SK-N-SH treated with all-trans-retinoic acid at 6 μM for 48 hours (cell line): Measurements from ENCODE around the gene XYLB.

ENCODE experiments used
- ATAC-seq: fragments of 200-7000 bp; cut with Tn5 transposase; 3 replicates; pipeline ENCODE4 v1.9.1; 2020; ENCODE audit warnings: mild to moderate bottlenecking, moderate library complexity
- ARNTL ChIP-seq: fragments of 450-650 bp; formaldehyde crosslinking; IDR thresholded peaks from 2 replicates; pipeline ENCODE4 v1.5.0; 2020; ENCODE audit warnings: low read depth, mild to moderate bottlenecking, moderate library complexity, borderline replicate concordance
- BACH2 ChIP-seq: fragments of 250-450 bp; sonication (Bioruptor Pico); IDR thresholded peaks from 2 replicates; pipeline ENCODE4 v1.9.0; 2021; ENCODE audit warnings: mild to moderate bottlenecking, borderline replicate concordance
- CSDC2 ChIP-seq: fragments of 250-450 bp; sonication (Bioruptor Pico); IDR thresholded peaks from 2 replicates; pipeline ENCODE4 v1.5.0; 2020; ENCODE audit warnings: mild to moderate bottlenecking, moderate library complexity
- ESRRG ChIP-seq: fragments of 250-450 bp; sonication (Bioruptor Pico); IDR thresholded peaks from 2 replicates; pipeline ENCODE4 v1.6.1; 2021; ENCODE audit warnings: mild to moderate bottlenecking
- GLIS3 ChIP-seq: fragments of 250-450 bp; sonication (Bioruptor Pico); IDR thresholded peaks from 2 replicates; pipeline ENCODE4 v1.5.0; 2020; ENCODE audit warnings: mild to moderate bottlenecking, moderate library complexity
- ISL1 ChIP-seq: fragments of 250-450 bp; sonication (Bioruptor Pico); IDR thresholded peaks from 2 replicates; pipeline ENCODE4 v2.1.2; 2022; ENCODE audit warnings: mild to moderate bottlenecking, moderate library complexity
- OSR1 ChIP-seq: fragments of 250-450 bp; sonication (Bioruptor Pico); IDR thresholded peaks from 2 replicates; pipeline ENCODE4 v1.8.0; 2022; ENCODE audit warnings: moderate library complexity, mild to moderate bottlenecking, inconsistent platforms
- PPARA ChIP-seq: fragments of 250-450 bp; sonication (Bioruptor Pico); IDR thresholded peaks from 2 replicates; pipeline ENCODE4 v1.5.0; 2020; ENCODE audit warnings: mild to moderate bottlenecking, borderline replicate concordance
- SNAI2 ChIP-seq: fragments of 250-450 bp; sonication (Bioruptor Pico); IDR thresholded peaks from 2 replicates; pipeline ENCODE4 v1.5.0; 2020; ENCODE audit warnings: mild to moderate bottlenecking, moderate library complexity
- TCF4 ChIP-seq: fragments of 250-450 bp; sonication (Bioruptor Pico); IDR thresholded peaks from 2 replicates; pipeline ENCODE4 v1.8.0; 2021; ENCODE audit warnings: mild to moderate bottlenecking, moderate library complexity, borderline replicate concordance
- TOX ChIP-seq: fragments of 250-450 bp; sonication (Bioruptor Pico); IDR thresholded peaks from 2 replicates; pipeline ENCODE4 v1.8.0; 2021; ENCODE audit warnings: mild to moderate bottlenecking, moderate library complexity, borderline replicate concordance
- ZC3H10 ChIP-seq: fragments of 250-450 bp; sonication (Bioruptor Pico); IDR thresholded peaks from 2 replicates; pipeline ENCODE4 v1.5.1; 2021; ENCODE audit warnings: mild to moderate bottlenecking, moderate library complexity
- ZFP3 ChIP-seq: fragments of 250-450 bp; sonication (Bioruptor Pico); IDR thresholded peaks from 2 replicates; pipeline ENCODE4 v1.5.0; 2020; ENCODE audit warnings: mild to moderate bottlenecking, moderate library complexity
- ZFP30 ChIP-seq: fragments of 450-650 bp; formaldehyde crosslinking; IDR thresholded peaks from 2 replicates; pipeline ENCODE4 v1.5.0; 2022; ENCODE audit warnings: mild to moderate bottlenecking, moderate library complexity
- ZNF565 ChIP-seq: fragments of 450-650 bp; formaldehyde crosslinking; conservative IDR thresholded peaks from 2 replicates; pipeline ENCODE4 v1.5.0; 2020; ENCODE audit warnings: low read depth, mild to moderate bottlenecking, moderate library complexity
- ZNF70 ChIP-seq: fragments of 450-650 bp; formaldehyde crosslinking; IDR thresholded peaks from 2 replicates; pipeline ENCODE4 v1.5.0; 2020; ENCODE audit warnings: mild to moderate bottlenecking, moderate library complexity
- ZNF8 ChIP-seq: fragments of 450-650 bp; formaldehyde crosslinking; IDR thresholded peaks from 2 replicates; pipeline ENCODE4 v1.5.0; 2020; ENCODE audit warnings: mild to moderate bottlenecking, moderate library complexity
- TF ChIP-seq, protein P1 (sequence below): fragments of 250-450 bp; sonication (Bioruptor Pico); IDR thresholded peaks from 2 replicates; pipeline ENCODE4 v1.5.1; 2020; ENCODE audit warnings: low read depth, mild to moderate bottlenecking, moderate library complexity
- TF ChIP-seq, protein P2 (sequence below): fragments of 250-450 bp; sonication (Bioruptor Pico); IDR thresholded peaks from 2 replicates; pipeline ENCODE4 v1.8.0; 2021; ENCODE audit warnings: low read depth, mild to moderate bottlenecking, moderate library complexity, borderline replicate concordance
- TF ChIP-seq, protein P3 (sequence below): fragments of 250-450 bp; sonication (Bioruptor Pico); IDR thresholded peaks from 2 replicates; pipeline ENCODE4 v1.5.1; 2021; ENCODE audit warnings: mild to moderate bottlenecking, moderate library complexity
- TF ChIP-seq, protein P4 (sequence below): fragments of 250-450 bp; sonication (Bioruptor Pico); IDR thresholded peaks from 2 replicates; pipeline ENCODE4 v1.5.0; 2020; ENCODE audit warnings: mild to moderate bottlenecking, moderate library complexity
- TF ChIP-seq, protein P5 (sequence below): fragments of 250-450 bp; sonication (Bioruptor Pico); IDR thresholded peaks from 2 replicates; pipeline ENCODE4 v1.8.0; 2020; ENCODE audit warnings: mild to moderate bottlenecking, moderate library complexity, borderline replicate concordance

The XYLB gene

DNA sequence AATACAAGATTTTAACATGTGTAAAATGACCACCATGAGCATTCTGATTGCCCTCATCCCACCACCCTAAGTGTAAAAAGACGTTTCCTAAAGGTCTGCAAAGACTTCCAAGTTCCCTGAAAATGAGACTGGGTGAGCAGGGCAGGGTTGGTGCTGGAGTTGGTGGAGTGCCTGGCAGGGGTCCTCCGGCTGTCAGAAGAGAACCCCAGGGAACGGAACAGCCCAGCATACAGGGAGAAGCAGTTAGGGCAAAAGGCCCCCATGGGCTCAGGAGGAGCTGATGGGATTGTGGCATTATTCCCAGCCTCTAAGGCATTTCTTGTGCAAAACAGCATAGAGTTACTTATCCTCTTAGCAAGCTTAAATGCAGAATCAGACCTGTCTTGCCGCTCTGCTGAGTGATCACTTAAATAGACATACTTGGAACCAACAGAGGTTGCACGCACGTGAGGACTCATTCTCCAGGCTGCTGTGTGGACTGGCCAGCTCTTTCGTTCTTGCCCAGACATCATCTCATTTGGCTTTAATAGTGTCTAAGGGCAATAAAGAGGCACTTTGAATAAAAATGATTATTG is 36.0 kb downstream of the XYLB start:
- TF ChIP-seq ZNF70 (CRISPR knock-in tag) (no peak), ZFP30 (CRISPR knock-in tag) (no peak), TOX (CRISPR knock-in tag) (no peak), ZFP3 (CRISPR knock-in tag) (no peak), ZNF8 (CRISPR knock-in tag) (no peak), ZC3H10 (CRISPR knock-in tag) (no peak), ESRRG (CRISPR knock-in tag) (no peak), CSDC2 (CRISPR knock-in tag) (no peak), OSR1 (CRISPR knock-in tag) (no peak)

DNA sequence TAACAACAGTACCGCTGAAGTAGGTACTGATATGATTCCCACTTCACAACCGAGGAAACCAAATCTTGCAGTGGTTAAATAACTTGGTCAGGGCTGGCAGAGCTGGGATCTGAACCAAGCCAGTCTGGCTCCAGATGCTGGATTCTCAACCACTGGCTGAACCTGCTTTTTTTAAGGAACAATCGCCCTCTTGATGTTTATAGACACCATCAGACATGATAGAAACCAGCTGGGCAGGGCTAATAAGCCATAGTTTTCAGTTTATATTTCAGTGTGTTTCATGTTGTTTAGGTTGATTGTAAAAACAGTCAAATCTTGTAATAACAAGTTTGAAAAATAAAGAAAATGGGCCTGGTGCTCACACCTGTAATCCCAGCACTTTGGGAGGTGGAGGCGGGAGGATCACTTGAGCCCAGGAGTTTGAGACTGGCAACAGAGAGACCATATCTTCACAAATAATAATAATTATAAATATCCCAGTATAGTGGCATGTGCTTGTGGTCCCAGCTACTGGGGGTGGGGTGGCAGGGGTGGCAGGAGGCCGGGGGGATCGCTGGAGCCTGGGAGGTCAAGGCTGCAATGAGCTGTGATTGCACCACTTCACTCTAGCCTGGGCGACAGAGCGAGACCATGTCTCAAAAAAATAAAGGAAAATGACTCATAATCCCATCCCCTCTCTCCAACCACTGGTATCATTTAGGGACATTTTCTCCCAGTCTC is 36.7 kb downstream of the XYLB start:
- TF ChIP-seq ARNTL (no peak), ZNF70 (CRISPR knock-in tag) (no peak), ZFP3 (CRISPR knock-in tag) (no peak), GLIS3 (CRISPR knock-in tag) (no peak), TOX (CRISPR knock-in tag) (no peak), ZNF8 (CRISPR knock-in tag) (no peak), PPARA (CRISPR knock-in tag) (no peak), ZNF565 (CRISPR knock-in tag) (no peak), ZFP30 (CRISPR knock-in tag) (no peak), TCF4 (CRISPR knock-in tag) (no peak), CSDC2 (CRISPR knock-in tag) (no peak), SNAI2 (no peak), ISL1 (CRISPR knock-in tag) (no peak), BACH2 (no peak)
- TF ChIP-seq, protein P1, sequence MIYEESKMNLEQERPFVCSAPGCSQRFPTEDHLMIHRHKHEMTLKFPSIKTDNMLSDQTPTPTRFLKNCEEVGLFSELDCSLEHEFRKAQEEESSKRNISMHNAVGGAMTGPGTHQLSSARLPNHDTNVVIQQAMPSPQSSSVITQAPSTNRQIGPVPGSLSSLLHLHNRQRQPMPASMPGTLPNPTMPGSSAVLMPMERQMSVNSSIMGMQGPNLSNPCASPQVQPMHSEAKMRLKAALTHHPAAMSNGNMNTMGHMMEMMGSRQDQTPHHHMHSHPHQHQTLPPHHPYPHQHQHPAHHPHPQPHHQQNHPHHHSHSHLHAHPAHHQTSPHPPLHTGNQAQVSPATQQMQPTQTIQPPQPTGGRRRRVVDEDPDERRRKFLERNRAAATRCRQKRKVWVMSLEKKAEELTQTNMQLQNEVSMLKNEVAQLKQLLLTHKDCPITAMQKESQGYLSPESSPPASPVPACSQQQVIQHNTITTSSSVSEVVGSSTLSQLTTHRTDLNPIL (CRISPR knock-in tag): no peak
- TF ChIP-seq, protein P2, sequence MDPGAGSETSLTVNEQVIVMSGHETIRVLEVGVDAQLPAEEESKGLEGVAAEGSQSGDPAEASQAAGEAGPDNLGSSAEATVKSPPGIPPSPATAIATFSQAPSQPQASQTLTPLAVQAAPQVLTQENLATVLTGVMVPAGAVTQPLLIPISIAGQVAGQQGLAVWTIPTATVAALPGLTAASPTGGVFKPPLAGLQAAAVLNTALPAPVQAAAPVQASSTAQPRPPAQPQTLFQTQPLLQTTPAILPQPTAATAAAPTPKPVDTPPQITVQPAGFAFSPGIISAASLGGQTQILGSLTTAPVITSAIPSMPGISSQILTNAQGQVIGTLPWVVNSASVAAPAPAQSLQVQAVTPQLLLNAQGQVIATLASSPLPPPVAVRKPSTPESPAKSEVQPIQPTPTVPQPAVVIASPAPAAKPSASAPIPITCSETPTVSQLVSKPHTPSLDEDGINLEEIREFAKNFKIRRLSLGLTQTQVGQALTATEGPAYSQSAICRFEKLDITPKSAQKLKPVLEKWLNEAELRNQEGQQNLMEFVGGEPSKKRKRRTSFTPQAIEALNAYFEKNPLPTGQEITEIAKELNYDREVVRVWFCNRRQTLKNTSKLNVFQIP: no peak
- TF ChIP-seq, protein P3, sequence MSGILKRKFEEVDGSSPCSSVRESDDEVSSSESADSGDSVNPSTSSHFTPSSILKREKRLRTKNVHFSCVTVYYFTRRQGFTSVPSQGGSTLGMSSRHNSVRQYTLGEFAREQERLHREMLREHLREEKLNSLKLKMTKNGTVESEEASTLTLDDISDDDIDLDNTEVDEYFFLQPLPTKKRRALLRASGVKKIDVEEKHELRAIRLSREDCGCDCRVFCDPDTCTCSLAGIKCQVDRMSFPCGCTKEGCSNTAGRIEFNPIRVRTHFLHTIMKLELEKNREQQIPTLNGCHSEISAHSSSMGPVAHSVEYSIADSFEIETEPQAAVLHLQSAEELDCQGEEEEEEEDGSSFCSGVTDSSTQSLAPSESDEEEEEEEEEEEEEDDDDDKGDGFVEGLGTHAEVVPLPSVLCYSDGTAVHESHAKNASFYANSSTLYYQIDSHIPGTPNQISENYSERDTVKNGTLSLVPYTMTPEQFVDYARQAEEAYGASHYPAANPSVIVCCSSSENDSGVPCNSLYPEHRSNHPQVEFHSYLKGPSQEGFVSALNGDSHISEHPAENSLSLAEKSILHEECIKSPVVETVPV: no peak
- TF ChIP-seq, protein P4, sequence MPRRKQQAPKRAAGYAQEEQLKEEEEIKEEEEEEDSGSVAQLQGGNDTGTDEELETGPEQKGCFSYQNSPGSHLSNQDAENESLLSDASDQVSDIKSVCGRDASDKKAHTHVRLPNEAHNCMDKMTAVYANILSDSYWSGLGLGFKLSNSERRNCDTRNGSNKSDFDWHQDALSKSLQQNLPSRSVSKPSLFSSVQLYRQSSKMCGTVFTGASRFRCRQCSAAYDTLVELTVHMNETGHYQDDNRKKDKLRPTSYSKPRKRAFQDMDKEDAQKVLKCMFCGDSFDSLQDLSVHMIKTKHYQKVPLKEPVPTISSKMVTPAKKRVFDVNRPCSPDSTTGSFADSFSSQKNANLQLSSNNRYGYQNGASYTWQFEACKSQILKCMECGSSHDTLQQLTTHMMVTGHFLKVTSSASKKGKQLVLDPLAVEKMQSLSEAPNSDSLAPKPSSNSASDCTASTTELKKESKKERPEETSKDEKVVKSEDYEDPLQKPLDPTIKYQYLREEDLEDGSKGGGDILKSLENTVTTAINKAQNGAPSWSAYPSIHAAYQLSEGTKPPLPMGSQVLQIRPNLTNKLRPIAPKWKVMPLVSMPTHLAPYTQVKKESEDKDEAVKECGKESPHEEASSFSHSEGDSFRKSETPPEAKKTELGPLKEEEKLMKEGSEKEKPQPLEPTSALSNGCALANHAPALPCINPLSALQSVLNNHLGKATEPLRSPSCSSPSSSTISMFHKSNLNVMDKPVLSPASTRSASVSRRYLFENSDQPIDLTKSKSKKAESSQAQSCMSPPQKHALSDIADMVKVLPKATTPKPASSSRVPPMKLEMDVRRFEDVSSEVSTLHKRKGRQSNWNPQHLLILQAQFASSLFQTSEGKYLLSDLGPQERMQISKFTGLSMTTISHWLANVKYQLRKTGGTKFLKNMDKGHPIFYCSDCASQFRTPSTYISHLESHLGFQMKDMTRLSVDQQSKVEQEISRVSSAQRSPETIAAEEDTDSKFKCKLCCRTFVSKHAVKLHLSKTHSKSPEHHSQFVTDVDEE (CRISPR knock-in tag): no peak
- TF ChIP-seq, protein P5, sequence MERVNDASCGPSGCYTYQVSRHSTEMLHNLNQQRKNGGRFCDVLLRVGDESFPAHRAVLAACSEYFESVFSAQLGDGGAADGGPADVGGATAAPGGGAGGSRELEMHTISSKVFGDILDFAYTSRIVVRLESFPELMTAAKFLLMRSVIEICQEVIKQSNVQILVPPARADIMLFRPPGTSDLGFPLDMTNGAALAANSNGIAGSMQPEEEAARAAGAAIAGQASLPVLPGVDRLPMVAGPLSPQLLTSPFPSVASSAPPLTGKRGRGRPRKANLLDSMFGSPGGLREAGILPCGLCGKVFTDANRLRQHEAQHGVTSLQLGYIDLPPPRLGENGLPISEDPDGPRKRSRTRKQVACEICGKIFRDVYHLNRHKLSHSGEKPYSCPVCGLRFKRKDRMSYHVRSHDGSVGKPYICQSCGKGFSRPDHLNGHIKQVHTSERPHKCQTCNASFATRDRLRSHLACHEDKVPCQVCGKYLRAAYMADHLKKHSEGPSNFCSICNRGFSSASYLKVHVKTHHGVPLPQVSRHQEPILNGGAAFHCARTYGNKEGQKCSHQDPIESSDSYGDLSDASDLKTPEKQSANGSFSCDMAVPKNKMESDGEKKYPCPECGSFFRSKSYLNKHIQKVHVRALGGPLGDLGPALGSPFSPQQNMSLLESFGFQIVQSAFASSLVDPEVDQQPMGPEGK (CRISPR knock-in tag): no peak
- ATAC-seq: no peak

More for the DNA sequence above, 36.0 kb downstream of the XYLB start:
- ATAC-seq: no peak
